IgD-negative memory B cell (primary cell): Measurements from ENCODE around the gene SHB. TPM values are rescaled to one million over a fixed set of nuclear protein-coding genes. Genes with fewer than 3 reads are reported as not detected.
A peak's percentile ranks its signal among the peaks of the same experiment; 100 is the strongest.

Source experiments
- H3K27ac Mint-ChIP-seq, 3 donors: one replicate each; pipeline ENCODE4 v1.8.0; 2020 to 2022; ENCODE audit warnings: mild to moderate bottlenecking in 3 of 3, mixed read lengths in 3 of 3, moderate library complexity in 1 of 3
- H3K27me3 Mint-ChIP-seq: one replicate; pipeline ENCODE4 v1.8.0; 2021; ENCODE audit warnings: mixed read lengths
- H3K36me3 Mint-ChIP-seq: one replicate; pipeline ENCODE4 v1.8.0; 2020; ENCODE audit warnings: mild to moderate bottlenecking, mixed read lengths
- H3K4me1 Mint-ChIP-seq, 3 donors: one replicate each; pipeline ENCODE4 v1.8.0; 2020 to 2022; ENCODE audit warnings: mixed read lengths in 3 of 3, mild to moderate bottlenecking in 1 of 3
- H3K4me3 Mint-ChIP-seq, 4 donors: one replicate each; pipeline ENCODE4 v1.8.0; 2020 to 2022; ENCODE audit warnings: mild to moderate bottlenecking in 4 of 4, mixed read lengths in 4 of 4, moderate library complexity in 3 of 4
- H3K9me3 Mint-ChIP-seq, 3 donors: one replicate each; pipeline ENCODE4 v1.8.0; 2020 to 2021; ENCODE audit warnings: mixed read lengths in 3 of 3, mild to moderate bottlenecking in 1 of 3
- polyA plus RNA-seq: library from polyadenylated mRNA; unstranded; fragments of 300-500 nt; fragmentation: Illumina TruSeq; gene quantifications from one replicate; pipeline ENCODE4 v1.2.3, GENCODE V29; 2021

Gene SHB
- not detected for polyA plus RNA-seq

GRCh38 chr9:38068701-38069628 is at the start of gene SHB:
SHB (minus strand) TSS chr9:38069227; CDS start chr9:38068645, 582 bp downstream.
- Mint-ChIP-seq H3K36me3 (no peaks in the 10 kb centered on the region), H3K4me3 (peak within 1 kb of the TSS; percentile 82 to 89 (median 88)), H3K9me3 (no peaks in the 10 kb centered on the region), H3K4me1 (peaks cover 4 to 13% (median 11%) of the 10 kb centered on the region in 3 donors), H3K27me3 (peaks cover 20% of the 10 kb centered on the region), H3K27ac (peak within 1 kb of the TSS in 2 of 3 donors; percentile 73 to 87)

GRCh38 chr9:38117651-38118050 is 48.6 kb upstream of the SHB start:
- Mint-ChIP-seq H3K36me3 (no peaks in the 10 kb centered on the region), H3K9me3 (peaks cover 0 to 3% (median 0%) of the 10 kb centered on the region in 3 donors), H3K4me1 (peaks cover 0 to 2% (median 0%) of the 10 kb centered on the region in 3 donors), H3K27ac (no peak overlapping the region), H3K4me3 (no peak overlapping the region), H3K27me3 (peaks cover 8% of the 10 kb centered on the region)

GRCh38 chr9:38114905-38115304 is 45.9 kb upstream of the SHB start:
- Mint-ChIP-seq H3K27ac (no peak overlapping the region), H3K36me3 (no peaks in the 10 kb centered on the region), H3K9me3 (no peaks in the 10 kb centered on the region), H3K27me3 (peaks cover 10% of the 10 kb centered on the region), H3K4me3 (no peak overlapping the region), H3K4me1 (peaks cover 0 to 2% (median 0%) of the 10 kb centered on the region in 3 donors)

- no peaks in the 10 kb centered on the region for H3K9me3 Mint-ChIP-seq
- no peak overlapping the region for H3K27ac Mint-ChIP-seq
- H3K27me3 Mint-ChIP-seq, result peaks cover 16% of the 10 kb centered on the region
- H3K4me3 Mint-ChIP-seq, result no peak overlapping the region
- peaks cover 1% of the 10 kb centered on the region for H3K36me3 Mint-ChIP-seq
- no peaks in the 10 kb centered on the region for H3K4me1 Mint-ChIP-seq
Observed at GRCh38 chr9:38112456-38112855, 43.4 kb upstream of the SHB start.

- no peaks in the 10 kb centered on the region for H3K9me3 Mint-ChIP-seq
- peaks cover 1% of the 10 kb centered on the region for H3K36me3 Mint-ChIP-seq
- peaks cover 15% of the 10 kb centered on the region for H3K27me3 Mint-ChIP-seq
- no peak overlapping the region for H3K27ac Mint-ChIP-seq
- H3K4me3 Mint-ChIP-seq, result no peak overlapping the region
- H3K4me1 Mint-ChIP-seq, result no peaks in the 10 kb centered on the region
Observed at GRCh38 chr9:38112049-38112448, 43.0 kb upstream of the SHB start.

- Mint-ChIP-seq H3K36me3 (peaks cover 1% of the 10 kb centered on the region), H3K27me3 (peaks cover 15% of the 10 kb centered on the region), H3K4me1 (no peaks in the 10 kb centered on the region), H3K4me3 (no peak overlapping the region), H3K27ac (no peak overlapping the region), H3K9me3 (no peaks in the 10 kb centered on the region)
Observed at GRCh38 chr9:38110476-38110875, 41.4 kb upstream of the SHB start.

- Mint-ChIP-seq H3K4me1 (no peaks in the 10 kb centered on the region), H3K27me3 (peaks cover 18% of the 10 kb centered on the region), H3K4me3 (no peak overlapping the region), H3K36me3 (peaks cover 1% of the 10 kb centered on the region), H3K27ac (no peak overlapping the region), H3K9me3 (no peaks in the 10 kb centered on the region)
Observed at GRCh38 chr9:38109601-38110000, 40.6 kb upstream of the SHB start.

- no peak overlapping the region for H3K4me3 Mint-ChIP-seq
- H3K27ac Mint-ChIP-seq, result no peak overlapping the region
- H3K36me3 Mint-ChIP-seq, result peaks cover 1% of the 10 kb centered on the region
- no peaks in the 10 kb centered on the region for H3K4me1 Mint-ChIP-seq
- H3K27me3 Mint-ChIP-seq, result peaks cover 23% of the 10 kb centered on the region
- H3K9me3 Mint-ChIP-seq, result no peaks in the 10 kb centered on the region
Observed at GRCh38 chr9:38108326-38108725, 39.3 kb upstream of the SHB start.

- H3K27me3 Mint-ChIP-seq, result peaks cover 25% of the 10 kb centered on the region
- H3K4me1 Mint-ChIP-seq, result no peaks in the 10 kb centered on the region
- no peak overlapping the region for H3K4me3 Mint-ChIP-seq
- H3K36me3 Mint-ChIP-seq, result peaks cover 1% of the 10 kb centered on the region
- no peak overlapping the region for H3K27ac Mint-ChIP-seq
- H3K9me3 Mint-ChIP-seq, result no peaks in the 10 kb centered on the region
Observed at GRCh38 chr9:38107811-38108304, 38.8 kb upstream of the SHB start.

- H3K27ac Mint-ChIP-seq, result no peak overlapping the region
- H3K4me1 Mint-ChIP-seq, result no peaks in the 10 kb centered on the region
- H3K9me3 Mint-ChIP-seq, result no peaks in the 10 kb centered on the region
- H3K27me3 Mint-ChIP-seq, result peaks cover 25% of the 10 kb centered on the region
- H3K36me3 Mint-ChIP-seq, result peaks cover 1% of the 10 kb centered on the region
- H3K4me3 Mint-ChIP-seq, result no peak overlapping the region
Observed at GRCh38 chr9:38107405-38107804, 38.4 kb upstream of the SHB start.

- no peak overlapping the region for H3K4me3 Mint-ChIP-seq
- no peaks in the 10 kb centered on the region for H3K4me1 Mint-ChIP-seq
- no peak overlapping the region for H3K27ac Mint-ChIP-seq
- peaks cover 25% of the 10 kb centered on the region for H3K27me3 Mint-ChIP-seq
- no peaks in the 10 kb centered on the region for H3K9me3 Mint-ChIP-seq
- H3K36me3 Mint-ChIP-seq, result peaks cover 1% of the 10 kb centered on the region
Observed at GRCh38 chr9:38106488-38106887, 37.5 kb upstream of the SHB start.

- no peaks in the 10 kb centered on the region for H3K4me1 Mint-ChIP-seq
Observed at GRCh38 chr9:38103340-38103739, 34.3 kb upstream of the SHB start.

GRCh38 chr9:38101423-38101822 is 32.4 kb upstream of the SHB start:
- no peaks in the 10 kb centered on the region for H3K4me1 Mint-ChIP-seq
- H3K27ac Mint-ChIP-seq, result no peak overlapping the region
- H3K9me3 Mint-ChIP-seq, result no peaks in the 10 kb centered on the region
- H3K36me3 Mint-ChIP-seq, result peaks cover 2% of the 10 kb centered on the region
- peaks cover 16% of the 10 kb centered on the region for H3K27me3 Mint-ChIP-seq
- no peak overlapping the region for H3K4me3 Mint-ChIP-seq

More at GRCh38 chr9:38103340-38103739, 34.3 kb upstream of the SHB start:
- Mint-ChIP-seq H3K4me3 (no peak overlapping the region), H3K9me3 (no peaks in the 10 kb centered on the region), H3K27me3 (peaks cover 21% of the 10 kb centered on the region), H3K36me3 (peaks cover 2% of the 10 kb centered on the region), H3K27ac (no peak overlapping the region)

- no peak overlapping the region for H3K4me3 Mint-ChIP-seq
- H3K27ac Mint-ChIP-seq, result no peak overlapping the region
- H3K9me3 Mint-ChIP-seq, result no peaks in the 10 kb centered on the region
- peaks cover 2% of the 10 kb centered on the region for H3K36me3 Mint-ChIP-seq
- no peaks in the 10 kb centered on the region for H3K4me1 Mint-ChIP-seq
- H3K27me3 Mint-ChIP-seq, result peaks cover 7% of the 10 kb centered on the region
Observed at GRCh38 chr9:38096238-38096805, 27.3 kb upstream of the SHB start.

- Mint-ChIP-seq H3K27me3 (peaks cover 6% of the 10 kb centered on the region), H3K9me3 (no peaks in the 10 kb centered on the region), H3K27ac (no peak overlapping the region), H3K4me3 (no peak overlapping the region), H3K4me1 (peaks cover 0 to 2% (median 0%) of the 10 kb centered on the region in 3 donors), H3K36me3 (peaks cover under 1% of the 10 kb centered on the region)
Observed at GRCh38 chr9:38094165-38094564, 25.1 kb upstream of the SHB start.
